ENCODE results near the gene IL31RA. TPM values are rescaled to one million over a fixed set of nuclear protein-coding genes. Genes with fewer than 3 reads are reported as not detected.
"Not testable (repeated sequence)": the region's sequence is repeated elsewhere in the genome, so short reads cannot be mapped to it uniquely, and the experiment has no call there.

Gene IL31RA
- total RNA-seq (1 to 10 TPM in 1 of 4 donors, under 1 TPM in 3; 0.15 to 2.0 (median 0.35) TPM), polyA plus RNA-seq (under 1 TPM in 1 of 3 donors, not detected in 2; 0.04 TPM)
- long read RNA-seq, donor 1, result 0 reads
- long read RNA-seq, donor 2, result 0 reads

DNA sequence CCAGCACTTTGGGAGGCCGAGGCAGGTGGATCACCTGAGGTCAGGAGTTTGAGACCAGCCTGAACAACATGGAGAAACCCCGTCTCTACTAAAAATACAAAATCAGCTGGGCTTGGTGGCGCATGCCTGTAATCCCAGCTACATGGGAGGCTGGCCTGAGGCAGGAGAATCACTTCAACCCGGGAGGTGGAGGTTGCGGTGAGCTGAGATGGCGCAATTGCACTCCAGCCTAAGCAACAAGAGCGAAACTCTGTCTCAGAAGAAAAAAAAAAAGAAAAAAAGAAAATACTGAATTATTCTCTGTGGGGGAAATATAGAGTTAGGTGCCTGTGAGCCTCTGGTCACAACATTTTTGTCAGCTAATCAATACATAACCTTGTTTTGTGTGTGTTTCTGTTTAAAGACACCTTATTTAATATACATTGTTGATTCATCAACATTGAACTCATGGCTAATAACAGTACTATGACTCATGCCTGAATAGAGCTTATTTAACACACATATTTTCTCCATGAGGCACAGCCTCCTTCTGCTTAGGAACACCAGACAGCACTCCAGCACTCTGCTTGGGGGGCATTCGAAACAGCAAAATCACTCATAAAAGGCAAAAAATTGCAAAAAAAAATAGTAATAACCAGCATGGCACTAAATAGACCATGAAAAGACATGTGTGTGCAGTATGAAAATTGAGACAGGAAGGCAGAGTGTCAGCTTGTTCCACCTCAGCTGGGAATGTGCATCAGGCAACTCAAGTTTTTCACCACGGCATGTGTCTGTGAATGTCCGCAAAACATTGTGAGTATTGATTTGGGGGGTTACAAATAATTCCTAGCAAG is at the start of gene IL31RA:
Gene IL31RA, plus strand, starts transcription at position 519 of the 836 bp plus-strand sequence. Its CDS starts 214 bp downstream, at position 733.
- peak within 1 kb of the TSS; percentile 23 for H3K4me3 ChIP-seq
- H3K27me3 ChIP-seq (ENCODE audit: insufficient read depth in 3 of 3, low read length in 2 of 3), result no peaks in the 10 kb centered on the region
- intact Hi-C loops (cut with DNase I), result no loop called here
- TF ChIP-seq, protein P1, sequence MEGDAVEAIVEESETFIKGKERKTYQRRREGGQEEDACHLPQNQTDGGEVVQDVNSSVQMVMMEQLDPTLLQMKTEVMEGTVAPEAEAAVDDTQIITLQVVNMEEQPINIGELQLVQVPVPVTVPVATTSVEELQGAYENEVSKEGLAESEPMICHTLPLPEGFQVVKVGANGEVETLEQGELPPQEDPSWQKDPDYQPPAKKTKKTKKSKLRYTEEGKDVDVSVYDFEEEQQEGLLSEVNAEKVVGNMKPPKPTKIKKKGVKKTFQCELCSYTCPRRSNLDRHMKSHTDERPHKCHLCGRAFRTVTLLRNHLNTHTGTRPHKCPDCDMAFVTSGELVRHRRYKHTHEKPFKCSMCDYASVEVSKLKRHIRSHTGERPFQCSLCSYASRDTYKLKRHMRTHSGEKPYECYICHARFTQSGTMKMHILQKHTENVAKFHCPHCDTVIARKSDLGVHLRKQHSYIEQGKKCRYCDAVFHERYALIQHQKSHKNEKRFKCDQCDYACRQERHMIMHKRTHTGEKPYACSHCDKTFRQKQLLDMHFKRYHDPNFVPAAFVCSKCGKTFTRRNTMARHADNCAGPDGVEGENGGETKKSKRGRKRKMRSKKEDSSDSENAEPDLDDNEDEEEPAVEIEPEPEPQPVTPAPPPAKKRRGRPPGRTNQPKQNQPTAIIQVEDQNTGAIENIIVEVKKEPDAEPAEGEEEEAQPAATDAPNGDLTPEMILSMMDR (IDR thresholded peaks at IDR 0.05), result no peak
- H3K9me3 ChIP-seq, result no peaks in the 10 kb centered on the region
- peak in 2 of 4 donors; percentile 53 to 66 for ATAC-seq
- WGBS, 3 donors, result 76 to 80% (median 76%) methylated on average over 10 of the region's 10 CpGs
- H3K36me3 ChIP-seq (ENCODE audit: insufficient read depth in 1 of 2, low read depth in 1 of 2), result no peaks in the 10 kb centered on the region
- no peak for DNase-seq
- no peak within 1 kb of the TSS for H3K27ac ChIP-seq
- H3K4me1 ChIP-seq, result no peaks in the 10 kb centered on the region

DNA sequence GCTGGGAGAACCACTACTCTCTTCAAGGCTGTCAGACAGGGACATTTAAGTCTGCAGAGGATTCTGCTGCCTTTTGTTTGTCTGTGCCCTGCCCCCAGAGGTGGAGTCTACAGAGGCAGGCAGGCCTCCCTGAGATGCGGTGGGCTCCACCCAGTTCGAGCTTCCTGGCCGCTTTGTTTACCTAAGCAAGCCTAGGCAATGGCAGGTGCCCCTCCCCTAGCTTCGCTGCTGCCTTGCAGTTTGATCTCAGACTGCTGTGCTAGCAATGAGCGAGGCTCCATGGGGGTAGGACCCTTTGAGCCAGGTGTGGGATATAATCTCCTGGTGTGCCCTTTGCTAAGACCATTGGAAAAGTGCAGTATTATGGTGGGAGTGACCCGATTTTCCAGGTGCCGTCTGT is 42.3 kb upstream of the IL31RA start:
- intact Hi-C loops (cut with DNase I); DNase-seq; H3K4me3 ChIP-seq; H3K27ac ChIP-seq; ATAC-seq; H3K4me1 ChIP-seq; H3K36me3 ChIP-seq (ENCODE audit: insufficient read depth in 1 of 2, low read depth in 1 of 2); H3K9me3 ChIP-seq; H3K27me3 ChIP-seq (ENCODE audit: insufficient read depth in 3 of 3, low read length in 2 of 3): not testable (repeated sequence)
- WGBS, 3 donors, result 78 to 90% (median 90%) methylated on average over 7 of the region's 7 CpGs

DNA sequence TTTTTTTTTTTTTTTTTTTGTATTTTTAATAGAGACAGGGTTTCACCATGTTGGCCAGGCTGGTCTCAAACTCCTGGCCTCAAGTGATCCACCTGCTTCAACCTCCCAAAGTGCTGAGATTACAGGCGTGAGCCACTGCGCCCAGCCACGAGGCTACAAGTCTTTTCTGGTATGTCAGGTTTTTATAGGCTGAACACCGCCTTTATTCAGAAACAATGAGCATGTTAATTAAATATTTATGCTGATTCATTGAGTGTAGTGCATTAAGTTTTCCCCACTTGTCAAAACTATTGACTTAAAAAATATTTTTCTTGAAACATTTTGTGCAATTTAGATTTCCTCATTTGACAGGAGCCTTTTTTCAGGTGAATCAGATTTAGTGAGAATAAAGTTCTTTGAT is 35.2 kb upstream of the IL31RA start:
- intact Hi-C loops (cut with DNase I), result not testable (repeated sequence)
- WGBS, 3 donors, result 76 to 83% (median 80%) methylated on average over 4 of the region's 4 CpGs

DNA sequence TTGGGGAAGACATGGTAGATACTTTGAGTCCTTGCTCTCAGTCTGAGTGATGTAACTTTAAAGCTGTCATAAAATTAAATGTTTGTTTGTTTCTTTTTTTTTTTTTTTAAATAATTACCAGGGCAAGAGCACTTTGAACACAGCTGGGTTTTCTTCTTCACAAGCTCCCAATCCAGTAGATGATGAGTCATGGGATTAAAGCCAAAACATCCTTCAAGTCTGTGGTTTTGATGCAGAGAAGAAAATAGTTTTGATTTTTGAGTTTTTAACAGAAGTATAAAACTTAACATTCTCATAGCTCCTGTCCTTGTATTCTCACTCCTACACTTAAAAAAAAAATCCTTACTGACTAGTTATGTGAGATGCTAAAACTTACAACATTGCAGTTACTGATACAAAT is 34.8 kb upstream of the IL31RA start:
- no peak for ATAC-seq
- intact Hi-C loops (cut with DNase I), result no loop called here
- Histone ChIP-seq H3K36me3 (ENCODE audit: insufficient read depth in 1 of 2, low read depth in 1 of 2) (no peaks in the 10 kb centered on the region), H3K9me3 (no peaks in the 10 kb centered on the region), H3K27ac (no peak overlapping the region), H3K27me3 (ENCODE audit: insufficient read depth in 3 of 3, low read length in 2 of 3) (peaks cover 0 to 11% (median 0%) of the 10 kb centered on the region in 3 donors), H3K4me1 (no peaks in the 10 kb centered on the region), H3K4me3 (no peak overlapping the region)
- TF ChIP-seq, protein P1 (IDR thresholded peaks at IDR 0.05), result no peak
- DNase-seq, result no peak

More for the DNA sequence above, 35.2 kb upstream of the IL31RA start:
- H3K4me1 ChIP-seq; DNase-seq; H3K4me3 ChIP-seq; H3K9me3 ChIP-seq; H3K36me3 ChIP-seq (ENCODE audit: insufficient read depth in 1 of 2, low read depth in 1 of 2); H3K27me3 ChIP-seq (ENCODE audit: insufficient read depth in 3 of 3, low read length in 2 of 3); ATAC-seq; H3K27ac ChIP-seq: not testable (repeated sequence)

DNA sequence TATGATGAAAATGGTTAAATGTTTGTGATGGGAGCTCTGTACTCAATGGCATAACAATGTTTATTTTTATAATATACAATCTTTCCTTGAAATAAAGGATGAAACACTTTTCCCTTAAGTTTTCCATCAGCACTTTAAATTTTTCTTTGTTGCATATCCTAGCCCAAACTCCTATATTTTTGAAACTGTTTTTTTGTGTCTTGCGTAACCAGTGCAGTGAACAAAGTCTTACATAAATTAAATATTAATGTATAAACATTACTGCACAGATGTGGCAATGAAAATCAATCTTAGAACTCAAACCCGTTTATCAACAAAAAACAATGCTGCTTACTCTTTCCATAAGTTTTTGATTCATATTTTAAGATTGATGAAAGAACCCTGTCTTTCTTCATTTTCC is 34.1 kb upstream of the IL31RA start:
- no peak overlapping the region for H3K4me3 ChIP-seq
- TF ChIP-seq, protein P1 (IDR thresholded peaks at IDR 0.05), result no peak
- no peak for DNase-seq
- H3K4me1 ChIP-seq, result no peaks in the 10 kb centered on the region
- no peaks in the 10 kb centered on the region for H3K9me3 ChIP-seq
- intact Hi-C loops (cut with DNase I), result no loop called here
- no peak for ATAC-seq
- peaks cover 0 to 18% (median 0%) of the 10 kb centered on the region in 3 donors for H3K27me3 ChIP-seq (ENCODE audit: insufficient read depth in 3 of 3, low read length in 2 of 3)
- H3K27ac ChIP-seq, result no peak overlapping the region
- H3K36me3 ChIP-seq (ENCODE audit: insufficient read depth in 1 of 2, low read depth in 1 of 2), result no peaks in the 10 kb centered on the region
- 90 to 93% (median 92%) methylated on average over 2 of the region's 2 CpGs for WGBS, 3 donors
